HCT116 (cell line): ENCODE measurements around the gene NDUFS8. TPM values are rescaled to one million over a fixed set of nuclear protein-coding genes. Genes with fewer than 3 reads are reported as not detected.

Source experiments
- ATAC-seq: fragments of 200-7000 bp; cut with Tn5 transposase; 2 replicates; pipeline ENCODE4 v1.9.1; 2020; ENCODE audit warnings: mild to moderate bottlenecking, moderate library complexity
- BruUV-seq: library from RNA; stranded (reverse); fragments of 400-500 nt; replicated peaks from 2 replicates; lab custom pipeline; 2021; lab: Mats Ljungman, UMichigan
- CTCF ChIA-PET: fragments of 300-600 bp; sonication (Branson Sonifier 250); formaldehyde crosslinking; loops from one replicate; lab custom pipeline; 2021; ENCODE audit warnings: antibody characterized with exemption; lab: Charles Lee
- POLR2A ChIA-PET: fragments of 300-600, 350-600 bp; sonication (Branson Sonifier 250); formaldehyde crosslinking; loops from one replicate; lab custom pipeline; 2021; ENCODE audit warnings: antibody characterized with exemption; lab: Charles Lee
- RAD21 ChIA-PET, 2 experiments: fragments of 300-600 bp; sonication (Branson Sonifier 250); formaldehyde crosslinking; loops; one replicate each; lab custom pipeline; 2023; ENCODE audit warnings: low total read pairs in 2 of 2; ENCODE audit not compliant: uncharacterized antibody in 2 of 2, unreplicated experiment in 2 of 2, low non-redundant PET in 1 of 2; lab: Charles Lee
- DNase-seq: peaks from one replicate; pipeline ENCODE4 v3.0.0-alpha.2; 2010; ENCODE audit warnings: low read depth, low spot score
- H2AFZ ChIP-seq: fragments of 200-600 bp; shearing (Covaris generic), sonication (generic); 2 replicates; pipeline ENCODE4 v1.6.1; 2017; ENCODE audit warnings: low read depth, mixed run types, mixed read lengths, antibody characterized with exemption, low read length; ENCODE audit not compliant: poor library complexity, severe bottlenecking
- H3K27ac ChIP-seq: 2 replicates; pipeline ENCODE4 v1.5.1; 2012; ENCODE audit warnings: low read depth, low read length
- H3K27me3 ChIP-seq: fragments of 200-600 bp; sonication (generic); 2 replicates; pipeline ENCODE4 v1.6.1; 2016; ENCODE audit warnings: mixed run types, low read length, mixed read lengths; ENCODE audit not compliant: insufficient read depth
- H3K36me3 ChIP-seq, 2 experiments: fragments of 200-500 bp in 1 of 2; fragments of 200-600 bp in 1 of 2; sonication (Bioruptor generic) in 1 of 2; sonication (generic) in 1 of 2; 2 replicates each; pipeline versions ENCODE4 v1.5.1 to v1.6.1; 2014 to 2016; ENCODE audit warnings: low read length in 2 of 2, inconsistent platforms in 1 of 2, mixed read lengths in 1 of 2, mixed run types in 1 of 2; ENCODE audit not compliant: insufficient read depth in 2 of 2, control insufficient read depth in 1 of 2
- H3K4me1 ChIP-seq, 2 experiments: fragments of 200-600 bp in 1 of 2; sonication (generic) in 1 of 2; 2 replicates each; pipeline versions ENCODE4 v1.5.1 to v1.6.1; 2012 to 2017; ENCODE audit warnings: low read length in 2 of 2, inconsistent platforms in 1 of 2, mild to moderate bottlenecking in 1 of 2, mixed read lengths in 1 of 2, mixed run types in 1 of 2, moderate library complexity in 1 of 2; ENCODE audit not compliant: insufficient read depth in 2 of 2, control insufficient read depth in 1 of 2
- H3K4me2 ChIP-seq: fragments of 200-600 bp; sonication (generic); 2 replicates; pipeline ENCODE4 v1.6.1; 2017; ENCODE audit warnings: mixed run types, low read length, mixed read lengths
- H3K4me3 ChIP-seq, 2 experiments: fragments of 200-600 bp in 1 of 2; sonication (generic) in 1 of 2; replicated peaks in 1 of 2; 2 replicates each; pipeline ENCODE4 v1.5.1; 2011 to 2016; ENCODE audit warnings: low read length in 2 of 2, control low read depth in 1 of 2, low read depth in 1 of 2, mild to moderate bottlenecking in 1 of 2, mixed read lengths in 1 of 2, mixed run types in 1 of 2
- H3K79me2 ChIP-seq: fragments of 200-600 bp; sonication (generic); 2 replicates; pipeline ENCODE4 v1.6.1; 2017; ENCODE audit warnings: mild to moderate bottlenecking, mixed run types, low read length, moderate library complexity, mixed read lengths; ENCODE audit not compliant: insufficient read depth
- H3K9ac ChIP-seq: fragments of 200-600 bp; sonication (generic); 2 replicates; pipeline ENCODE4 v1.6.1; 2016; ENCODE audit warnings: low read length, mixed read lengths
- H3K9me2 ChIP-seq: fragments of 200-600 bp; sonication (generic), shearing (Covaris generic); 2 replicates; pipeline ENCODE4 v1.6.1; 2017; ENCODE audit warnings: mixed run types, mild to moderate bottlenecking, moderate library complexity; ENCODE audit not compliant: insufficient read depth
- H3K9me3 ChIP-seq, 2 experiments: fragments of 200-500 bp in 1 of 2; fragments of 200-600 bp in 1 of 2; sonication (Bioruptor generic) in 1 of 2; sonication (generic) in 1 of 2; 2 replicates each; pipeline ENCODE4 v1.6.1; 2014 to 2017; ENCODE audit warnings: low read length in 2 of 2, mixed read lengths in 2 of 2, inconsistent platforms in 1 of 2, low read depth in 1 of 2, mild to moderate bottlenecking in 1 of 2, mixed run types in 1 of 2, moderate library complexity in 1 of 2; ENCODE audit not compliant: control insufficient read depth in 1 of 2, insufficient read depth in 1 of 2
- H4K20me1 ChIP-seq: fragments of 200-600 bp; sonication (generic), shearing (Covaris generic); 2 replicates; pipeline ENCODE4 v1.6.1; 2017; ENCODE audit warnings: mixed run types, mild to moderate bottlenecking, moderate library complexity; ENCODE audit not compliant: insufficient read depth
- ATF3 ChIP-seq: IDR thresholded peaks from 2 replicates; pipeline ENCODE4 v1.6.1; 2012
- CEBPB ChIP-seq: IDR thresholded peaks from 2 replicates; pipeline ENCODE4 v1.6.1; 2012; ENCODE audit warnings: low read depth
- EGR1 ChIP-seq: IDR thresholded peaks from 2 replicates; pipeline ENCODE4 v1.6.1; 2012; ENCODE audit warnings: low read depth
- EZH2 ChIP-seq: fragments of 200-600 bp; sonication (generic); IDR thresholded peaks from 2 replicates; pipeline ENCODE4 v1.6.1; 2017; ENCODE audit warnings: antibody characterized with exemption, mixed run types
- EZH2phosphoT487 ChIP-seq: fragments of 200-600 bp; IDR thresholded peaks from 2 replicates; pipeline ENCODE4 v1.6.1; 2018; ENCODE audit warnings: antibody characterized with exemption, borderline replicate concordance
- FOSL1 ChIP-seq: IDR thresholded peaks from 2 replicates; pipeline ENCODE4 v1.6.1; 2012; ENCODE audit warnings: low read depth
- JUND ChIP-seq: IDR thresholded peaks from 2 replicates; pipeline ENCODE4 v1.6.1; 2012
- MAX ChIP-seq: IDR thresholded peaks from 2 replicates; pipeline ENCODE4 v1.6.1; 2012
- POLR2A ChIP-seq: IDR thresholded peaks from 2 replicates; pipeline ENCODE4 v1.7.0; 2011; ENCODE audit warnings: borderline replicate concordance; ENCODE audit not compliant: insufficient read depth, insufficient read length; ENCODE audit errors: extremely low read depth
- POLR2AphosphoS5 ChIP-seq: IDR thresholded peaks from 2 replicates; pipeline ENCODE4 v1.6.1; 2011; ENCODE audit warnings: mild to moderate bottlenecking, low read depth, low read length, moderate library complexity
- RAD21 ChIP-seq: IDR thresholded peaks from 2 replicates; pipeline ENCODE4 v1.6.1; 2012; ENCODE audit warnings: low read depth, mild to moderate bottlenecking
- SP1 ChIP-seq: IDR thresholded peaks from 2 replicates; pipeline ENCODE4 v1.6.1; 2012; ENCODE audit warnings: low read depth
- SRF ChIP-seq: IDR thresholded peaks from 2 replicates; pipeline ENCODE4 v1.6.1; 2012; ENCODE audit warnings: low read depth
- TCF7L2 ChIP-seq: IDR thresholded peaks from 2 replicates; pipeline ENCODE4 v1.7.0; 2011; ENCODE audit warnings: borderline replicate concordance, inconsistent platforms; ENCODE audit not compliant: insufficient read depth, insufficient read length; ENCODE audit errors: extremely low read depth
- YY1 ChIP-seq: IDR thresholded peaks from 2 replicates; pipeline ENCODE4 v1.6.1; 2011; ENCODE audit warnings: low read length, low read depth, moderate library complexity, mild to moderate bottlenecking; ENCODE audit not compliant: insufficient replicate concordance; ENCODE audit errors: extremely low read depth
- ZFX ChIP-seq: fragments of 450-650 bp; IDR thresholded peaks from 2 replicates; pipeline ENCODE4 v1.6.1; 2017
- intact Hi-C: fragments of 100-400 bp; cut with micrococcal nuclease; formaldehyde crosslinking; loops from 2 replicates; pipeline ENCODE4 v1.10.0; 2022
- total RNA-seq: library from RNA; stranded (reverse); gene quantifications from one replicate; pipeline ENCODE4 v1.2.1, GENCODE V29; 2021; ENCODE audit not compliant: unreplicated experiment
- TF ChIP-seq, protein P1 (sequence below): IDR thresholded peaks from 2 replicates; pipeline ENCODE4 v1.6.1; 2011; ENCODE audit warnings: mild to moderate bottlenecking, low read length, moderate library complexity; ENCODE audit not compliant: insufficient replicate concordance; ENCODE audit errors: extremely low read depth

Gene NDUFS8
- total RNA-seq, 1 experiment from 2014 or later: 189 TPM

- DNase-seq (no peak), ATAC-seq (no peak)
- Histone ChIP-seq H3K27ac (no peak overlapping the region), H3K36me3 (peaks cover 0 to 6% of the 10 kb centered on the region in 2 experiments; a peak in 2 of 4 replicates), H3K9ac (no peak overlapping the region), H3K4me2 (no peak overlapping the region), H3K27me3 (no peaks in the 10 kb centered on the region), H3K9me2 (no peaks in the 10 kb centered on the region), H4K20me1 (no peaks in the 10 kb centered on the region), H2AFZ (no peak overlapping the region), H3K4me3 (no peak overlapping the region), H3K4me1 (peaks cover 9 to 23% of the 10 kb centered on the region in 2 experiments; a peak in 3 of 4 replicates), H3K79me2 (peaks cover 21% of the 10 kb centered on the region), H3K9me3 (no peaks in the 10 kb centered on the region)
- POLR2A ChIA-PET: no interaction called here
- CTCF ChIA-PET: no interaction called here
- RAD21 ChIA-PET: interaction anchor here in 1 of 2 experiments (0.6 kb wide), 1 partner anchor 793 kb away, joined by 4 read pairs; no protein-coding TSS in a partner anchor
- no peak for TF ChIP-seq EZH2
- intact Hi-C loops: no loop called here
- no TSS peak for BruUV-seq
Measured at GRCh38 chr11:68041617-68042218, 11.2 kb downstream of the NDUFS8 start.

- no peaks in the 10 kb centered on the region for H3K9me3 ChIP-seq
- H3K4me1 ChIP-seq: peaks cover 9 to 23% of the 10 kb centered on the region in 2 experiments; a peak in 3 of 4 replicates
- H3K79me2 ChIP-seq: peaks cover 21% of the 10 kb centered on the region
- POLR2A ChIA-PET: interaction anchor here (0.6 kb wide), 1 partner anchor 12 kb away, joined by 3 read pairs; the partner anchor contains the start of gene NDUFS8
- no peaks in the 10 kb centered on the region for H4K20me1 ChIP-seq
- intact Hi-C loops: no loop called here
- peaks cover 0 to 6% of the 10 kb centered on the region in 2 experiments; a peak in 2 of 4 replicates for H3K36me3 ChIP-seq
- H3K4me3 ChIP-seq: no peak overlapping the region
- CTCF ChIA-PET: no interaction called here
- no peaks in the 10 kb centered on the region for H3K27me3 ChIP-seq
- ATAC-seq (no peak), DNase-seq (no peak)
- no TSS peak for BruUV-seq
- H3K9ac ChIP-seq: no peak overlapping the region
- no peak overlapping the region for H3K4me2 ChIP-seq
- RAD21 ChIA-PET: interaction anchor here in 1 of 2 experiments (0.6 kb wide), 1 partner anchor 792 kb away, joined by 4 read pairs; no protein-coding TSS in a partner anchor
- no peaks in the 10 kb centered on the region for H3K9me2 ChIP-seq
- H3K27ac ChIP-seq: no peak overlapping the region
- no peak overlapping the region for H2AFZ ChIP-seq
- TF ChIP-seq ATF3: no peak
- TF ChIP-seq EGR1: no peak
- no peak for TF ChIP-seq JUND
- no peak for TF ChIP-seq YY1
- TF ChIP-seq TCF7L2: no peak
- TF ChIP-seq, protein P1, sequence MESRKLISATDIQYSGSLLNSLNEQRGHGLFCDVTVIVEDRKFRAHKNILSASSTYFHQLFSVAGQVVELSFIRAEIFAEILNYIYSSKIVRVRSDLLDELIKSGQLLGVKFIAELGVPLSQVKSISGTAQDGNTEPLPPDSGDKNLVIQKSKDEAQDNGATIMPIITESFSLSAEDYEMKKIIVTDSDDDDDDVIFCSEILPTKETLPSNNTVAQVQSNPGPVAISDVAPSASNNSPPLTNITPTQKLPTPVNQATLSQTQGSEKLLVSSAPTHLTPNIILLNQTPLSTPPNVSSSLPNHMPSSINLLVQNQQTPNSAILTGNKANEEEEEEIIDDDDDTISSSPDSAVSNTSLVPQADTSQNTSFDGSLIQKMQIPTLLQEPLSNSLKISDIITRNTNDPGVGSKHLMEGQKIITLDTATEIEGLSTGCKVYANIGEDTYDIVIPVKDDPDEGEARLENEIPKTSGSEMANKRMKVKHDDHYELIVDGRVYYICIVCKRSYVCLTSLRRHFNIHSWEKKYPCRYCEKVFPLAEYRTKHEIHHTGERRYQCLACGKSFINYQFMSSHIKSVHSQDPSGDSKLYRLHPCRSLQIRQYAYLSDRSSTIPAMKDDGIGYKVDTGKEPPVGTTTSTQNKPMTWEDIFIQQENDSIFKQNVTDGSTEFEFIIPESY: no peak
- TF ChIP-seq SRF: no peak
- no peak for TF ChIP-seq EZH2phosphoT487
- no peak for TF ChIP-seq FOSL1
- TF ChIP-seq RAD21: no peak
- TF ChIP-seq CEBPB: no peak
- TF ChIP-seq ZFX: no peak
- no peak for TF ChIP-seq SP1
- TF ChIP-seq POLR2AphosphoS5: no peak
- no peak for TF ChIP-seq POLR2A
- TF ChIP-seq MAX: no peak
Measured at GRCh38 chr11:68042219-68043028, 11.9 kb downstream of the NDUFS8 start.
